GM18951 (cell line): ENCODE measurements around the gene NMS.
"Not testable (repeated sequence)": the region's sequence is repeated elsewhere in the genome, so short reads cannot be mapped to it uniquely, and the experiment has no call there.

Experiments
- POLR2A ChIP-seq: IDR thresholded peaks from 4 replicates; pipeline ENCODE4 v1.6.1; 2011; ENCODE audit warnings: mild to moderate bottlenecking; ENCODE audit not compliant: insufficient read length, insufficient read depth; ENCODE audit errors: extremely low read depth
- in situ Hi-C: fragments of 300-500 bp; cut with MboI; formaldehyde crosslinking; loops from one replicate; pipeline ENCODE4 v1.12.0; 2022; ENCODE audit warnings: low sequenced_read_pairs, mixed read lengths, inconsistent platforms; ENCODE audit not compliant: unreplicated experiment

Gene NMS

DNA sequence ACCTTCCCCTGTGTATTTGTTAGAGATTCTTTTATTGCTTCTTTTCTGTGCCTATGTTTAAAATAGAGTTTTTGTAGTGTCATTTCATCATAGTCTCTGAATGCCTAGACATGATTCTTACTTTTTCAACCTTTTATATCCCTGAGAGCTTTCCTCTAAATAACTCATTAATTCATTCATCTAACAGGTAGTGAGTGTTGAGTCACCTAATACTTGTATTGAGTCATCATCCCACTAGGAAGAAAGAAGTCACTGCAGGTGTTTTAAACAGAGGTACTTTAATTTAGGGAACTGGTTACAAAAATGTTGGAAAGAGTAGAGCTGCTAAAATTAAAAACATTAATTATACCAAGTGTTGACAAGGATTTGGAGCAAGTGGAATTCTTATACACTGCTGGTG, 18.5 kb upstream of the NMS start:
- TF ChIP-seq POLR2A = no peak
- in situ Hi-C loops = no loop called here

GRCh38 chr2:100453853-100454252, 16.4 kb upstream of the NMS start:
- TF ChIP-seq POLR2A = no peak
- in situ Hi-C loops = no loop called here

GRCh38 chr2:100456357-100456756, 13.9 kb upstream of the NMS start:
- in situ Hi-C loops = not testable (repeated sequence)

- TF ChIP-seq POLR2A = no peak
- in situ Hi-C loops = no loop called here
Measured at GRCh38 chr2:100460904-100461530, 9.3 kb upstream of the NMS start.

GRCh38 chr2:100470898-100471514, 724 bp downstream of the NMS start:
- TF ChIP-seq POLR2A = no peak
- in situ Hi-C loops = no loop called here

DNA sequence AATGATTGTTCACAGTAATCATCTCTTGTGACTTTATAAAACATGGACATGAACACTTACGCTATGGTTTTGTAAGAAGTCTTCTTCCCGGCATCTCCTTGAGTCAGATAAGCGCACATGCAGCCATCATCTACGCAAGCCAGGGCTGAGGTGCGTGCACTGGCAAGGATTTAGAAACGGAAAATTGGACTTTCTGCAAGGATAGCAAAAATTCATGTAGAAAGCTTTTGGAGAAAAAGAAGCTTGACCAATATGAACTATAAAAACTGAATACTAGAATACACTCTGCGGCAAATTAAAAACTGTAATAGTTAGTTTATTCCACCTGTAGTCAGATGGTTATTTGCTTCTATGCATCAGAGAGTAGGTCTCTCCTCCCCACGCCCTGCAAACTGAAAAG, 6.3 kb downstream of the NMS start:
- in situ Hi-C loops = no loop called here
- no peak for TF ChIP-seq POLR2A

DNA sequence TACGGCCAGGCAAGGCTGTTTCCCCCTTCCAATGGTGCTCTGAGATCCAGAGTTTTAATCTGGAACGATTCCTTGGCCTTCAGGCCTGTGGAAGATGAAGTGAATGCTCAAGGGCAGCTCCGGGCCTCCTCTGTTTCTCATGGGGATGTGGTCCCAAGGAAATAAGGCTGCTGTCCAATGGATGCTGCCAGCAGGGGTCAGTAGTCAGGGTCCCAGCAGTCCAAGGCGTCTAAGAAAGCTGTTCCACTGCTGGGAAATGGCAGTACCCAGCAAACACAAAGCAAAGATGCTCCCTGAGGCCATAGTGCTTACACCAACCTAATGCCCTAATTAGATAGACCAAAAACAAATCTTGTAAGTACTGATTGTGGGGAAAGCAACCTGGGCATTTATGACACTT, 12.5 kb downstream of the NMS start:
- in situ Hi-C loops = no loop called here
- no peak for TF ChIP-seq POLR2A

DNA sequence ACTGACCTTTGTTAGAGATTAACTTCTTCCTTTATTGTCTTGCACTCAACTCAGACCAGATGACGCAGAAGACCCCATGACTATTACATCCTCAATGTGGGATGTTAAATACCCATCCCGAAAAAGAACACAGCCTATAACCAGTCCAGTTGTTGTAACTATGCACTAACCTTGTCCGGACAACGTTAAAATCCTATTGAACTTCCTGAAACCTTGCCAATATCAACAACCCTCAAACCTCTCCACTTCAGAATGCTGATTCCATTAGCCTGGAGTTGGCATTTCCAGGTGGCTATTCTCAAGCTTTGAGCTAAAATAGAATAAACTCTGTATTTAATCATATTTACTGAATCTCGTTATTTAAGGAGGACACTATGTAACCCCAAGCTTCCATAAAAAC, 13.6 kb downstream of the NMS start:
- no peak for TF ChIP-seq POLR2A
- in situ Hi-C loops = no loop called here

GRCh38 chr2:100484390-100484789, 14.1 kb downstream of the NMS start:
- in situ Hi-C loops = no loop called here
- no peak for TF ChIP-seq POLR2A

- in situ Hi-C loops = no loop called here
- TF ChIP-seq POLR2A = no peak
Measured at GRCh38 chr2:100485396-100485795, 15.1 kb downstream of the NMS start.

DNA sequence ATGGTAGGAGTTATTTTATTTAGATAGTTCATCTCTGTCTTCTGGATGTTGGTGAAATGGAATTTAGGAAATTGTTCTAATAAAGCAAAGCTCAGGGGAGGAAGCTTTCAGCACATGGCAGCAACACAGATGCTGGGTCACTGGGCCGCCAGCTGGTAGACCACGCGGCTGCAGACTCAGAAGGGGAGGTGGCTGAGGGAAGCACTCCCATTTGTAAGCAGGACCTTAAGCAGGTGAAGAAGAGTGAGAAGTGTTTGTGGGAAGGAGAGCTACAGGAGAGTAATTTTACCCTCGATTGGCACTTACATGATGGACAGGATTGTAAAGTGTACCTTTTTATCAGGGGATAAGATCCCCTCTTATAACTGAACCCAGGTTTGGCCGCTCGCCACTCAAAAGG, 24.4 kb downstream of the NMS start:
- TF ChIP-seq POLR2A = no peak
- in situ Hi-C loops = no loop called here

GRCh38 chr2:100502782-100503181, 32.5 kb downstream of the NMS start:
- in situ Hi-C loops = no loop called here

DNA sequence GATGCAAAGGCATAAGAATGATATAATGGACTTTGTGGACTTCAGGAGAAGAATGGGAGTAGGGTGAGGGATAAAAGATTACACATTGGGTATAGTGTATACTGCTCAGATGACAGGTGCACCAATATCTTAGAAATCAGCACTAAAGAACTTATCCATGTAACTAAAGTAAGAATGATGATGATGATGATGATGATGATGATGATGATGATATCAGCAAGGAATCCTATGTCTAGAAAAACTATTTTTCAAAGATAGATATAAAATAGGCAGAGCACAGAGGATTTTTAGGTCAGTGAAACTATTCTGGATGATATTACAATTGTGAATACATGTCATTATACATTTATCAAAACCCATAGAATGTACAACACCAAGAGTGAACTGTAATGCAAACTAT, 34.3 kb downstream of the NMS start:
- no peak for TF ChIP-seq POLR2A
- in situ Hi-C loops = no loop called here

More at GRCh38 chr2:100502782-100503181, 32.5 kb downstream of the NMS start:
- TF ChIP-seq POLR2A = no peak

GRCh38 chr2:100509066-100509465, 38.8 kb downstream of the NMS start:
- in situ Hi-C loops = no loop called here
- TF ChIP-seq POLR2A = no peak

GRCh38 chr2:100513650-100514049, 43.4 kb downstream of the NMS start:
- in situ Hi-C loops = no loop called here
- TF ChIP-seq POLR2A = no peak
